ENCODE results near the gene PTPRU. TPM values are rescaled to one million over a fixed set of nuclear protein-coding genes. Genes with fewer than 3 reads are reported as not detected.

Gene PTPRU
- total and polyA plus RNA-seq, 2 of the 8 experiments (the other 6 are each of a cell fraction or from before 2014, with no cell fraction given) = 33.8 to 41.8 TPM

DNA sequence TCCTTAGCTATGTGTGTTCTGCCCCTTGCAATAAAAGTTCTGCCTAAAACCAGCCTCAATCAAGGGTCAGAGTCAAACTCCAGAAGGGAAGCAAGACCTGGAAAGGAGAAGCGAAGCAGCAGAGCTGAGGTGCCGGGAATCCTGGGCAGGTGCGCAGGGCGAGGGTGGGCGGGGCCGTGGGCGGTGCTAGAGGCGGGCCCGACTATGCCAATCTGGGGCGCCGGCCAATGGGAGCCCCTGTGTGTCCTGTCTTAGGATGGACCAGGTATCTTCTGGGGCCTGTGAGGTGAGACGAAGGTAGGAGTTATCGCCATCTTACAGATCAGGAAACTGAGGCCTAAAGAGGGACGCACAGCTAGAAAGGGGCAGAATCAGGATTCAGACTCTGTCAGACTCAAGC is 120.3 kb downstream of the PTPRU start (continued):
- TF ChIP-seq RAD21 (IDR thresholded peaks at IDR 0.05 in 1 of 2, conservative IDR thresholded peaks at IDR 0.05 in 1 of 2; ENCODE audit: low read depth in 2 of 2, low read length in 2 of 2) (no peak), KDM4A (IDR thresholded peaks at IDR 0.05; ENCODE audit: low read depth, low read length, severe bottlenecking) (no peak), SP4 (IDR thresholded peaks at IDR 0.05; ENCODE audit: low read length) (peak; percentile 90), RFX5 (IDR thresholded peaks at IDR 0.05; ENCODE audit: borderline replicate concordance, low read depth, low read length) (no peak), CEBPB (IDR thresholded peaks at IDR 0.05; ENCODE audit: low read depth, low read length) (no peak), CTBP2 (IDR thresholded peaks at IDR 0.05; ENCODE audit: borderline replicate concordance, insufficient read depth, insufficient read length, low read length) (no peak), KDM1A (IDR thresholded peaks at IDR 0.05; ENCODE audit: borderline replicate concordance, low read length) (no peak), CHD2 (IDR thresholded peaks at IDR 0.05; ENCODE audit: low read length) (no peak), SIRT6 (IDR thresholded peaks at IDR 0.05; ENCODE audit: low read length) (no peak), GABPA (IDR thresholded peaks at IDR 0.05; ENCODE audit: borderline replicate concordance, insufficient read depth, low read length) (no peak), SAP30 (IDR thresholded peaks at IDR 0.05; ENCODE audit: insufficient read depth, insufficient replicate concordance, low read length) (no peak), RBBP5 (IDR thresholded peaks at IDR 0.05; ENCODE audit: borderline replicate concordance, low read depth, low read length) (no peak), POLR2AphosphoS5 (IDR thresholded peaks at IDR 0.05; ENCODE audit: low read depth, low read length) (no peak), BRCA1 (IDR thresholded peaks at IDR 0.05; ENCODE audit: low read depth, low read length) (no peak), YY1 (IDR thresholded peaks at IDR 0.05; ENCODE audit: low read depth, low read length) (no peak)
- TF ChIP-seq, protein P1, sequence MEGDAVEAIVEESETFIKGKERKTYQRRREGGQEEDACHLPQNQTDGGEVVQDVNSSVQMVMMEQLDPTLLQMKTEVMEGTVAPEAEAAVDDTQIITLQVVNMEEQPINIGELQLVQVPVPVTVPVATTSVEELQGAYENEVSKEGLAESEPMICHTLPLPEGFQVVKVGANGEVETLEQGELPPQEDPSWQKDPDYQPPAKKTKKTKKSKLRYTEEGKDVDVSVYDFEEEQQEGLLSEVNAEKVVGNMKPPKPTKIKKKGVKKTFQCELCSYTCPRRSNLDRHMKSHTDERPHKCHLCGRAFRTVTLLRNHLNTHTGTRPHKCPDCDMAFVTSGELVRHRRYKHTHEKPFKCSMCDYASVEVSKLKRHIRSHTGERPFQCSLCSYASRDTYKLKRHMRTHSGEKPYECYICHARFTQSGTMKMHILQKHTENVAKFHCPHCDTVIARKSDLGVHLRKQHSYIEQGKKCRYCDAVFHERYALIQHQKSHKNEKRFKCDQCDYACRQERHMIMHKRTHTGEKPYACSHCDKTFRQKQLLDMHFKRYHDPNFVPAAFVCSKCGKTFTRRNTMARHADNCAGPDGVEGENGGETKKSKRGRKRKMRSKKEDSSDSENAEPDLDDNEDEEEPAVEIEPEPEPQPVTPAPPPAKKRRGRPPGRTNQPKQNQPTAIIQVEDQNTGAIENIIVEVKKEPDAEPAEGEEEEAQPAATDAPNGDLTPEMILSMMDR (IDR thresholded peaks at IDR 0.05; ENCODE audit: control extremely low read depth in 1 of 3, insufficient read depth in 1 of 3, low read depth in 1 of 3, low read length in 3 of 3) = no peak
- TF ChIP-seq, protein P2, sequence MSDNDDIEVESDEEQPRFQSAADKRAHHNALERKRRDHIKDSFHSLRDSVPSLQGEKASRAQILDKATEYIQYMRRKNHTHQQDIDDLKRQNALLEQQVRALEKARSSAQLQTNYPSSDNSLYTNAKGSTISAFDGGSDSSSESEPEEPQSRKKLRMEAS (IDR thresholded peaks at IDR 0.05) = peak; percentile 22; the same call in 1 of the 2 replicates

Data from H1 (cell line).